ENCODE results near the gene PRSS23.

PRSS23 gene

GRCh38 chr11:86800076-86800959 lies at the start of gene PRSS23:
Gene PRSS23 (plus strand): TSS chr11:86800542. CDS start chr11:86807644, 7,102 bp downstream.
- Histone ChIP-seq H3K79me2 (ENCODE audit: insufficient read depth, low read length) (no peaks in the 10 kb centered on the region), H3K9me3 (ENCODE audit: insufficient read depth, low read length) (no peaks in the 10 kb centered on the region), H3K4me3 (ENCODE audit: insufficient read depth, low read length, poor library complexity, severe bottlenecking) (no peak within 1 kb of the TSS), H3K9ac (ENCODE audit: low read length) (no peak within 1 kb of the TSS), H3F3A (ENCODE audit: insufficient read depth) (no peaks in the 10 kb centered on the region), H3K27ac (ENCODE audit: low read depth, low read length) (no peak within 1 kb of the TSS), H4K20me1 (ENCODE audit: low read depth, low read length) (no peaks in the 10 kb centered on the region), H3K9me2 (replicated peaks; ENCODE audit: insufficient read depth, low read length) (no peaks in the 10 kb centered on the region), H3K27me3 (ENCODE audit: low read length) (no peaks in the 10 kb centered on the region), H3K36me3 (ENCODE audit: low read length) (no peaks in the 10 kb centered on the region), H2AFZ (ENCODE audit: low read depth, low read length, severe bottlenecking) (no peak within 1 kb of the TSS), H3K4me2 (ENCODE audit: low read depth, low read length, poor library complexity, severe bottlenecking) (no peak within 1 kb of the TSS)
- TF ChIP-seq CTCF (IDR thresholded peaks at IDR 0.05; ENCODE audit: insufficient read depth, low read length, poor library complexity, severe bottlenecking): no peak

GRCh38 chr11:86753459-86753858 lies 46.9 kb upstream of the PRSS23 start:
- H3K4me2 ChIP-seq (ENCODE audit: low read depth, low read length, poor library complexity, severe bottlenecking): no peak overlapping the region
- H3K79me2 ChIP-seq (ENCODE audit: insufficient read depth, low read length): no peaks in the 10 kb centered on the region
- H3K27ac ChIP-seq (ENCODE audit: low read depth, low read length): no peak overlapping the region
- no peaks in the 10 kb centered on the region for H3K27me3 ChIP-seq (ENCODE audit: low read length)
- no peaks in the 10 kb centered on the region for H3K36me3 ChIP-seq (ENCODE audit: low read length)
- H3K9me2 ChIP-seq (replicated peaks; ENCODE audit: insufficient read depth, low read length): no peaks in the 10 kb centered on the region
- H3K4me3 ChIP-seq (ENCODE audit: insufficient read depth, low read length, poor library complexity, severe bottlenecking): no peak overlapping the region
- no peaks in the 10 kb centered on the region for H3K9me3 ChIP-seq (ENCODE audit: insufficient read depth, low read length)
- TF ChIP-seq EZH2phosphoT487 (conservative IDR thresholded peaks at IDR 0.05; ENCODE audit: low read length): no peak
- no peak for TF ChIP-seq CTCF (IDR thresholded peaks at IDR 0.05; ENCODE audit: insufficient read depth, low read length, poor library complexity, severe bottlenecking)
- no peaks in the 10 kb centered on the region for H3F3A ChIP-seq (ENCODE audit: insufficient read depth)
- no peak overlapping the region for H3K9ac ChIP-seq (ENCODE audit: low read length)
- H4K20me1 ChIP-seq (ENCODE audit: low read depth, low read length): no peaks in the 10 kb centered on the region
- H2AFZ ChIP-seq (ENCODE audit: low read depth, low read length, severe bottlenecking): no peak overlapping the region

- Histone ChIP-seq H3K27ac (ENCODE audit: low read depth, low read length) (no peak overlapping the region), H3K9me3 (ENCODE audit: insufficient read depth, low read length) (no peaks in the 10 kb centered on the region)
Measured at GRCh38 chr11:86755146-86755545, 45.2 kb upstream of the PRSS23 start.

More at GRCh38 chr11:86755146-86755545, 45.2 kb upstream of the PRSS23 start:
- no peaks in the 10 kb centered on the region for H4K20me1 ChIP-seq (ENCODE audit: low read depth, low read length)
- H2AFZ ChIP-seq (ENCODE audit: low read depth, low read length, severe bottlenecking): no peak overlapping the region
- H3K9me2 ChIP-seq (replicated peaks; ENCODE audit: insufficient read depth, low read length): no peaks in the 10 kb centered on the region
- H3K9ac ChIP-seq (ENCODE audit: low read length): no peak overlapping the region
- H3K36me3 ChIP-seq (ENCODE audit: low read length): no peaks in the 10 kb centered on the region
- TF ChIP-seq EZH2phosphoT487 (conservative IDR thresholded peaks at IDR 0.05; ENCODE audit: low read length) (no peak), CTCF (IDR thresholded peaks at IDR 0.05; ENCODE audit: insufficient read depth, low read length, poor library complexity, severe bottlenecking) (no peak)
- no peak overlapping the region for H3K4me3 ChIP-seq (ENCODE audit: insufficient read depth, low read length, poor library complexity, severe bottlenecking)
- no peaks in the 10 kb centered on the region for H3F3A ChIP-seq (ENCODE audit: insufficient read depth)
- H3K4me2 ChIP-seq (ENCODE audit: low read depth, low read length, poor library complexity, severe bottlenecking): no peak overlapping the region
- H3K27me3 ChIP-seq (ENCODE audit: low read length): no peaks in the 10 kb centered on the region; the same call in 1 of the 2 replicates
- H3K79me2 ChIP-seq (ENCODE audit: insufficient read depth, low read length): no peaks in the 10 kb centered on the region

Data from SU-DHL-6 (cell line).